Measurements from ENCODE around the gene HARS2.
"Not testable (repeated sequence)": the region's sequence is repeated elsewhere in the genome, so short reads cannot be mapped to it uniquely, and the experiment has no call there.

- TF ChIP-seq REST (IDR thresholded peaks at IDR 0.05); MAFK (IDR thresholded peaks at IDR 0.05; ENCODE audit: partially characterized antibody); ELK1 (IDR thresholded peaks at IDR 0.05; ENCODE audit: low read depth, low read length); CTCF (IDR thresholded peaks at IDR 0.05); ZSCAN20 (CRISPR knock-in tag; IDR thresholded peaks at IDR 0.05); POLR2AphosphoS2 (conservative IDR thresholded peaks at IDR 0.05; ENCODE audit: low read length); MYC (IDR thresholded peaks at IDR 0.05; ENCODE audit: borderline replicate concordance, low read length); BHLHE40 (IDR thresholded peaks at IDR 0.05; ENCODE audit: low read depth, low read length): not testable (repeated sequence)
Measured at GRCh38 chr5:140708787-140709186, 17.5 kb downstream of the HARS2 start.

All from A549 (cell line).